GM18508 (cell line): ENCODE results near the gene CAPZA2.
"Not testable (repeated sequence)": the region's sequence is repeated elsewhere in the genome, so short reads cannot be mapped to it uniquely, and the experiment has no call there.

Experiments
- ATAC-seq: cut with Tn5 transposase; IDR thresholded peaks from one replicate; pipeline ENCODE4 v1.9.1; 2021; ENCODE audit warnings: moderate number of reproducible peaks; ENCODE audit not compliant: insufficient read depth, unreplicated experiment

The CAPZA2 gene

GRCh38 chr7:116911801-116912200 is 49.4 kb downstream of the CAPZA2 start:
- no peak for ATAC-seq

DNA sequence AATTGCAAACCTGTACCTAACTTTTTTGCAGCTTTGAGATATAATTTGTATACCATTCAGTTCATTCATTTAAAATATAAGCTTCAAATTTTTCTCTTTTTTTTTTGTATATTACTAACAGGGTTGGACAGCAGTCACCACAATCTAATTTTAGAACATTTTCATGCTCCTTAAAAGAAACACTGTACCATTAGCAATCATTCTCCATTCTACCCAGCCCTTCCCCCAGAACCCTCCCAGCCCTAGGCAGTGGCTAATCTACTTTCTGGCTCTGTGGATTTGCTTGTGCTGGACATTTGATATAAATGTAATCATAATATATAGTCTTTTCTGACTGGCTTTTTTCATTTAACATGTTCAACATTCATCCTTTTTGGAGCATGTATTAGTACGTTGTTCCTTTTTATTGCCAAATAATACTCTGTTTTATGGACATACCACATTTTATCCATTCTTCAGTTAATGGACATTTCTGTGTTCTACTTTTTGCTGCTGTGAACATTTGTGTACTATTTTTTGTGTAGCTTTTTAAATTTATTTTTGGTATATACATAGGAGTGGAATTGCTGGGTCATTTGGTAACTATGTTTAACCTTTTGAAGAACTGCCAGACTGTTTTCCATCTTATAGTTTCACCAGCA is 50.0 kb downstream of the CAPZA2 start:
- ATAC-seq, result no peak

DNA sequence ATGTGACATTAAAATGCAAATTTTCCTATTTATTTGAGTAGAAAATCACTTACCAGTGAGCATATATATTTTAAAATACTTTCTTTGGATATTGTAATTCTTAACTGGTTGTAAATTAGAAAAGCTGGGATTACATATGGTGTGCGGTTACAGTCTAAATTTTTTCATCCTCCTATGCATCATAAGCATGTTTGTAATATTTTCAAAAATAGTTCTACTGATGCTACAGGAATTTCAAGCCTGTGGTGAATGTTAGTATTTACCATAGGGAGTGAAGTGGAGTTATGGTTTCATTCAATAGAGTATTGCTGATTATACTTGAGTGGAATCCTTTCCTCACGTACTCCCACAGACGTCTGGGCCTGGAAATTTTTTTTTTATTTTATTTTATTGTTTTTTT is 56.3 kb downstream of the CAPZA2 start:
- no peak for ATAC-seq

- ATAC-seq, result no peak
Observed at GRCh38 chr7:116920359-116920758, 58.0 kb downstream of the CAPZA2 start.

GRCh38 chr7:116922545-116922944 is 60.2 kb downstream of the CAPZA2 start:
- ATAC-seq, result no peak

DNA sequence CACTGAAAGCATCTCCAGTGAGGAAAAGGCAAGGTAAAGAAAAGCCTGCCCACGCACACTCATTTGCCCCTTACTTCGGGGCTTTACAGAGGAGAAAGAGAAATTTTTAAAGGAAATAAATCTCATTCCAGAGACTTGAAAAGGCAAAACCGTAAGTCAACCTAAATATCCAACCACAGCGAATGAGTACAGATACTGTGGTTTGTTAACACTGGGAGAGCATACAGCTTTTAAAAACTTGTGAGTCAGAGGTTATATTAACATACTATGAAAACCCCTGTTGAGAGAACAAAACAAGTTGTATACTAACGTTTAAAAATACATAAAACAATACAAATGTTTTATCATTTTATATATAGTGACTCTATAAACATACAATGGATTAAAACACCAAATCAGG is 62.4 kb downstream of the CAPZA2 start:
- no peak for ATAC-seq

DNA sequence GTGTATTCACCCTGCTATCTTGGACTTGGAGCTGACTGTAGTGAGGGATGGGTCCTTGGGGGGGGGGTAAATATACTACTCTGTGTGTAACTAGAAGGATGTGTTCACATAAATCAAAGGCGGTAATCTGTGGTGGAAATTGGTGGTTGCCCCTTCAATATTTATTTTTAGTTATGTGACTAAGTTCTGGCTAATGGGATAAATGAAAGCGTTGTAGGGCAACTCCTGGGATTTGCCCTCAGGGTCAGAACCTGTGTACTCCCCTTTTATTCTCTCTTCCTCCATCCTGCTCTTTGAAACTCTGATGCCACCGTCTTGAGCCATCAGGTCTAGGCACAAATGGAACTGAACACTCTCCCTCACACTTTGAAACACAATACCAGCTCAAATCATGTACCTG is 66.6 kb downstream of the CAPZA2 start:
- ATAC-seq, result no peak

- no peak for ATAC-seq
Observed at GRCh38 chr7:116929914-116930913, 67.8 kb downstream of the CAPZA2 start.

GRCh38 chr7:116932566-116932965 is 70.2 kb downstream of the CAPZA2 start:
- no peak for ATAC-seq

DNA sequence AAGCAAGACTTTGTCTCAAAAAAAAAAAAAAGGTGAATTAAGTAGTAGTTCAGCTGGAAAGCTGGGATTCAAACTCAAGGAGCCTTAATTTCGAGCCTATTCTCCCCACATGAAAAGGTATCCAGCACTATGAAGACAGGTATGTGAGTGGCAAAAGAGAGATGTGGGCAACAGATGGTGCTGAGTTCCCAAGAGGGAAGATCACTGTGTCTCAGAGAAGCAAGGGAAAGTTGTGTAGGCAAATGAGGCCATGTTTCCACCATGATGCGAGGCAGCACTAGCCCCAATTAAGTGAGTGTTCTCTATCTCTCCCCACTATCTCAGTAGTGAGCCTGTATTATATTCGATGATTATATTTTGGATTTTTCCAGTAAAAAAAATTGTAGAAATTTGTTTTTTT is 71.1 kb downstream of the CAPZA2 start:
- no peak for ATAC-seq

DNA sequence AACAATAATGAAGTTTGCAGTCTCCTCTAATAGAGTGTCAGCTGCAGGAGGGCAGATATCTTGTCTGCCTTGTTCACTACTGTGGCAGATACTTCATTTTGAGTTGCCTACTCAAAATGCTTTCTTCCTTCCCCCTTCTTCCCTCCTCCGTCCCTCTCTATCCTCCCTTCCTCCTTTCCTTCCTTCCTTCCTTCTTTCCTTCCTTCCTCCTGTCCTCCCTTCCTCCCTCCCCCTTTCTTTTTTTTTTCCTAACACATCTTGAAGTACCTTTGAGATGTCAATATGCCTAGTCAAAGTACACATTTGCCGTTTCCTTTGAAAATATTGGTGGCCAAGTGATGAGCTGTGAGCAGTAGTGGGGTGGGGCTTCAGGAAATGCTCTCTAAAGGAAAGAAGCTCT is 72.2 kb downstream of the CAPZA2 start:
- ATAC-seq, result no peak

- not testable (repeated sequence) for ATAC-seq
Observed at GRCh38 chr7:116936844-116937243, 74.5 kb downstream of the CAPZA2 start.

GRCh38 chr7:116938678-116939077 is 76.3 kb downstream of the CAPZA2 start:
- no peak for ATAC-seq

DNA sequence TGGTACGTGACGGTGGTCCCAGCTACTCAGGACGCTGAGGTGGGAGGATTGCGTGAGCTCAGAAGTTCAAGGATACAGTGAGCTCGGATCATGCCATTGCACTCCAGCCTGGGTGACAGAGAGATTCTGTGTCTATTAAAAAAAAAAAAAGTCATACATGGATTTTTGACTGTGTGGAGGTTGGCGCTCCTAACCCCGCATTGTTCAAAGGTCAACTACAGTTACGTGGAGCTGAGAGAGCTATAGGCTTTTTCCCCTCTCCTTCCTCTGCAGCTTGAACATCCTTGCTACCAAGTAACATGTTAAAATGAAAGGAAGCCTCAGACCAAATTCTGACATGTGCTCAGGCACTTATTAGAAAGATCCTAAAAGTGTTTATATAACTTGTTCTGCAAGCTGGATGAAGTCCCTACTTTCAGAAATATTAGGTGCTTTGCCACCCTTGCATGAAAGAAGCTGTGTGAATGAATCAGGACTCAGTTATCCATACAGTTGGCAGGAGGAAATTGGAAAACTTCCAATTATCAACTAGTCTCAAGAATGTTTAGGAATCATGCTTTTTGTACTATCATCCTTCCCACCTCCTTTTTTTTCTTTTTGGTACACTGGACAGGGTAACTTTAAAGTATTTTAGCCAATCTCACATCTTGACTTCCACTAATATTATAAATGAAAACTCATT is 78.4 kb downstream of the CAPZA2 start:
- no peak for ATAC-seq

DNA sequence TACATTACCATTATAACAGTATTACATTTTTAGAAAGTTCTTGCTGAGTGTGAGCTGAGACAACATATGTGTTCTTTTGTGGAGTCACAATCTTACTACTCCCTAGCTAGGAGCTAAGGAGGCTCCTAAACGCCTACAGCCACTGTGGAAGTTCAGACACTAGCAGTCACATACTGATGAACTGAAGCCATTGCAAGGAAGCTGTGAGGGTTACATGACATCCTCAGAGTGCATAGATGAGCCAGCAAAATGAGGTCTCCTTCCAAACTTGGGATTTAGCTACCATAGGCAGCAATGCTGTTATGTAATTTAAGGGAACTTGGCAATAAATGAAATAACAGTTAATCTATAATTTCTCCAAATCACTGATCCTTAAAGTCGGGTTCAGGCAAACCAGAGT is 80.1 kb downstream of the CAPZA2 start:
- no peak for ATAC-seq

GRCh38 chr7:116948934-116949333 is 86.5 kb downstream of the CAPZA2 start:
- no peak for ATAC-seq

- ATAC-seq, result no peak
Observed at GRCh38 chr7:116949941-116950801, 87.8 kb downstream of the CAPZA2 start.

GRCh38 chr7:116950889-116951351 is 88.5 kb downstream of the CAPZA2 start:
- ATAC-seq, result no peak

GRCh38 chr7:116951366-116952292 is 89.2 kb downstream of the CAPZA2 start:
- ATAC-seq, result no peak
